Posterior cingulate gyrus (tissue), 11 donors: ENCODE measurements around the gene RCBTB1.
A peak's percentile ranks its signal among the peaks of the same experiment; 100 is the strongest.
"Not testable (repeated sequence)": the region's sequence is repeated elsewhere in the genome, so short reads cannot be mapped to it uniquely, and the experiment has no call there.

ENCODE experiments used
- DNase-seq, 10 donors: peaks; one replicate each; pipeline versions ENCODE4 v3.0.0 to v3.0.0-alpha.2; 2020 to 2021; ENCODE audit warnings: mixed read lengths in 3 of 10
- intact Hi-C: fragments of 100-400 bp; cut with DNase I; formaldehyde crosslinking; loops from one replicate; pipeline ENCODE4 v1.15.1; 2023

The RCBTB1 gene

DNA sequence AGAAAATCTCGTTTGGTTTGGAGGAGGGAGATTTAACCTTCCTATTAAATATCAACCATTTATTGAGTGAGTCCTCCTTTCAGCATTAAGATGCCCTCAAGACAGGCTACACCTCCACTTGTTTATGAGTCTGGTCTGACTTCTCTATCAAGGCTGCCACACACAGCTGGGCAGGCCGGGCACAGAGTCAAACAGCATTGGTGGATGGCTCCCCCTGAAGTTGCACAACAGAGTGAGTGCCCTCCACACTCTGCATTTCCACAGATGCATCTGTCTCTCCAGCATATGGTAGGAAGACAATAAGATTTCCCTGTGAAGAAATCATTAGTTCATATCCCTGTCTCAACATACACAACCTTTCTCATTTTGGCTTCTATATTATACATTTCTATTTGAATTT is 58.2 kb downstream of the RCBTB1 start:
- peak in 4 of 10 donors; percentile 26 to 83 (median 37) for DNase-seq
- intact Hi-C loops = no loop called here

DNA sequence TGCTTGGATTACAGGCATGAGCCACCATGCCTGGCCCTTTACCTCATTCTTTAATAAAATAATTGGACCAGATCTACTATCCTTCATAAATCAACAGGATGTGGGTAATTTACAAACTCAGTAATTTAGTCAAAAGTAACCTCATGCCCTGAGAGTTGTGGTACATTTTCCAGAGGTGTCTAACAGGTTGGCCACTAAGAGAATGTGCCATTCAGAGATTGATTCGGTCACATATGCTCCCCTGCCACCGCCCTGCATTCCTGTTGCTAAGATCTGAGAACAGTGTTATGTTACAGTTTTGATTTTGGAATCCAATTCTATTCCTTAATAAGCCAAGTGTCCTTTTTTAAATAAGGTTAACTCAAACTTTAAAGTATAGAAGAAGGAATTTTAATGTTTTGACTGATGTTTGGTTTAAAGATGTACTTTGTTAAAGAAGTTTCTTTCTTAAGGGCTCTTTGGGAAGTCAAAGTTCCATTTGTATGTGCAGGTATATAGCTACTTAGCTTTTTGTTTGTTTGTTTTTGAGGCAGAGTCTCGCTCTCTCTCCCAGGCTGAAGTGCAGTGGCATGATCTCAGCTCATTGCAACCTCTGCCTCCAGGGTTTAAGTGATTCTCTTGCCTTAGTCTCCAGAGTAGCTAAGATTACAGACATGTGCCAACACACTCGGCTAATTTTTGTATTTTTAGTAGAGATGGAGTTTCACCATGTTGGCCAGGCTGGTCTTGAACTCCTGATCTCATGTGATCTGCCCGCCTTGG is 60.4 kb downstream of the RCBTB1 start:
- DNase-seq = no peak
- intact Hi-C loops = no loop called here

DNA sequence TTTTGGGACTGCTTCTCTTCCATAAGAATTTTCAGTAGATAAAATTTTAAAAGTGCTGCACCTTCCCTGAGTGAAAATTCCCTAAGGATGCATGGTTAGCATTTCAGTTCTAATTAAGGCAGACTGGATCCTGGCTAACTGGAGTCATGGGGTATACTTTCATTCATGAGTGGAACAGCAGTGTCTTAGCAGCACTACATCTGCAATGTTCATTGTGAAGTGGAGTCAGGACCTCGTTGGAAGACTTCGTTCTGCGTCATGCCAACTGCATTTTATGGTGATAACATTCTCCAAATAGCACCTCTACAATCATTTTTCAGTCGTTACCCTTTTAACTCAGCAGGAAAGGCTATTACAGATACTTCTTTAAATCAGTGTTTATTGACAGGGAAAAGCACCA is 64.1 kb downstream of the RCBTB1 start:
- intact Hi-C loops = no loop called here
- no peak for DNase-seq

DNA sequence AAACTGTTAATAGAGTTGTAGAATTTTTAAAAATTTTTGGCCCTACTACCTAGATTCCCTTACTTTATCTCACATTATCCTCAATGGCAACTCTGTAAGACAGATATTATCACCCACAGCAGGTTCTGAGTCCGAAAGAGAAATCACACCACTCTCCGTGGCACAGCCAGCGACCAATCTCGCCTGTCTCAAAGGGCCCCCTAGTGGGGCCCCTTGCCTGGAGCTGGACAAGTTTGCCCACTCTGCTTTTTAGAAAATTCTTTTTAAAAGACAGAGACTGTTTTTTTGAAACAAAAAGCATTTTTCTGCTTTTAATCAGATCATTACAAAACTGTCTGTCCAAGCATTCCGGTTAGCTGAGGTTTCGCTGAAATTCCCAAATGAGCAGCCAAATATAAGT is 67.9 kb downstream of the RCBTB1 start:
- intact Hi-C loops = no loop called here
- peak in 5 of 10 donors; percentile 9 to 86 (median 23) for DNase-seq

DNA sequence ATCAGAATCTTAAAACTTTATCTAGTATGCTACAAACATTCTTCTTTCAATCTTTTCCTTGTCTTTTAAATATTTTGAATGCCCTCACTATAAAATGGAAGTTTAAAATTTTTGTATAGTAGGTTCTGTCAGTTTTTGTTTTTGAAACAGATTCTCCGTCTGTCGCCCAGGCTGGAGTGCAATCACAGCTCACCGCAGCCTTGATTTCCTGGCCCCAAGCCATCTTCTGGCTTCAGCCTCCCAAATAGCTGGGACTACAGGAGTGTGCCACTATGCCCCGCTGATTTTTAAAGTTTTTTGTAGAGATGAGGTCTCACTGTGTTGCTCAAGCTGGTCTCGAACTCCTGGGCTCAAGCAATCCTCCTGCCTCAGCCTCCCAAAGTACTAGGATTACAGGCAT is 68.9 kb downstream of the RCBTB1 start:
- intact Hi-C loops = no loop called here

DNA sequence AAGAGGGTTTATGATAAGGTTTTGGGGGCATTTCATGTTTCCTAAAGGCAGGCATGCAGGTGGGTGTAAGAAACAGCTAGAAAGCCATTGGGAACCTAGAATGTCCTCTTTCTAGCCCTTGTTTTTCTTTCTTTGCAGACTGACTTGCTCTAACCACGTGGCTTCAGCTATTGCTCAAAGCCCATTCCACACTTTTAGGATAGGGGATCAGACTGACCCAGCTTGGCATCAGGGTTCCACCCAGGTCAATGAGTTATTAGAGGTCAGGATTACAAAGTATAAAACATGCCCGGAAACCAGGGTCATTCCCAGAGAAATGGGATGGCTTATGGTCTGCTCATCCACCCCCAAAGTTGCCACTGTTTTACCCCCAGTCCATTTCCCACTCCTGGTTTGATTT is 72.8 kb downstream of the RCBTB1 start:
- no peak for DNase-seq
- intact Hi-C loops = no loop called here

More for the DNA sequence above, 68.9 kb downstream of the RCBTB1 start:
- peak in 2 of 10 donors; percentile 18 to 72 for DNase-seq

DNA sequence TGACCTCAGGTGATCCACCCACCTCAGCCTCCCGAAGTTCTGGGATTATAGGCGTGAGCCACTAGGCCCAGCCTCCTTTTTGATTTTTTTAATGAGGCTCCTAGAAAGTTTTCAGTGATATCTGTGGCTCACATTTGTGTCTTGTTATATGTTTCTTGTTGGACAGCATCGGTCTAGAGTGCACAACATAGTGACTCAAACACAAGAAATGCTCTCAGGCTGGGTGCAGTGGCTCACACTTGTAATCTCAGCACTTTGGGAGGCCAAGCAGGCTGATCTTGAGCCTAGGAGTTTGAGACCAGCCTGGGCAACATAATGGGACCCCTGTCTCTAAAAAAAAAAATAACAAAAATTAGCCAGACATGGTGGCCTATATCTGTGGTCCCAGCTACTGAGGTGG is 81.4 kb downstream of the RCBTB1 start:
- intact Hi-C loops = no loop called here
- DNase-seq = no peak

DNA sequence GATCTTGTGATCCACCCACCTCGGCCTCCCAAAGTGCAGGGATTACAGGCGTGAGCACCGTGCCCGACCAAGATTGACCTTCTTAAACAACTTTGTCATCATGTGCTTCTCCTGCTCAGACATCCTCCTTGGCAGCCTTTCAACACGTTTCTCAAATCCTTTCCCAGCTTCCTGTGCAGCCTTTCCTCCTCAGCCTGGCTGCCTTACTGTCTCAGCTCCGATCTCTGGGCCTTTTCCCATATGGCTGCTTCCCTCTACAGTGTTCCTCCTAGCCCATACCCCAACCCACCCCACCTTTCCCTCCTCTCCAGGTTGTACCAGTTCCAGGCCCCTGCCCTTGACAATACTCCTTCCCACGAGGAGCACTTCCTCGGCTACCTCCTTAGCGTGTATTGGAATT is 82.4 kb downstream of the RCBTB1 start:
- DNase-seq = no peak
- intact Hi-C loops = no loop called here

DNA sequence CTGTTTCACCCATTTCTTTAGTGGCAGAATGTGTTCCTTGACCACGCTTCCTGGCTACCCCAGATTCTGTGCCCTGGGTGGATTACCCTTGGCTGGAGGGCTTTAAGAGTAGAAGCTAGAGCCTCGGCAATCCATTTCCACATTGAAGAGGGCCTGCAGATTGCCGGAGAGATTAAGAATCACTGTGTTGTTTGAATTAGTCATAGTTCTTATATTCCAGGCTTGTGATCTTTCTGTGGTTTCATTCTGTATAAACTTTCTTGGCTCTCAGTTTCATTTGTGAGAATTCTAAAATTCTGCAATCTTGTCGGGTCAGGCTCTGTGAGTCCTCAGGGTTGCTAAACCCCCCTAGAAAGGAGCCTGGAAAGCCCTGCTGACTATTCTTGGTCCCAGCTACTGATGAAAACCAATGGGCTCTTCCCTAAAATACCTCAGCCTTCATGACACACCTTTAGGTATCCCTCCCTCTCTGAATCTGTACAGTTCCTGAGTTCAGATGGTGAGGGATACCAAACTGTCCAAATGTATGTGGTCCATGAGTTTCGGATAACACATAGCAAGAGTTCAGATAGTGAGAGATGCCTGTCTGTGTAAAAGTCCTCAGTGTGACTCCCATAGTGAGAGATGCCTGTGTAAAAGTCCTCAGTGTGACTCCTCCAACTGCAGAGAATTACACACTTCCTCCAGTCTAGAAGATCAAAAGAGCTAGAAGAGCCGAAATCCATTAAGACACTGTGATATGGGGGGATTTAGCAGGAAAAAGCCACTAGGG is 85.3 kb downstream of the RCBTB1 start:
- intact Hi-C loops = loop anchor here (10.0 kb wide), 1 partner anchor 85 kb away; the partner anchor contains the start of gene RCBTB1
- DNase-seq = no peak

DNA sequence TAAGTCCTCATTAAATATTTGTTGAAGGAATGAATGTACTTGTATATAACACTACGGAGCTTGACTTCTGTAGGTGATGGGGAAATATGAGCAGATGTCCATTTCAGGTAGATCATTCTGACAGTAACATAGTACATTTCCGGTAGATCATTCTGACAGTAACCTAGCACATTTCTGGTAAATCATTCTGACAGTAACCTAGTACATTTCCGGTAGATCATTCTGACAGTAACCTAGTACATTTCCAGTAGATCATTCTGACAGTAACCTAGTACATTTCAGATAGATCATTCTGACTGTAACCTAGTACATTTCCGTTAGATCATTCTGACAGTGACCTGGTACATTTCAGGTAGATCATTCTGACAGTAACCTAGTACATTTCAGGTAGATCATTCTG is 87.2 kb downstream of the RCBTB1 start:
- no peak for DNase-seq
- intact Hi-C loops = loop anchor here (10.0 kb wide), 1 partner anchor 87 kb away; the partner anchor contains the start of gene RCBTB1

DNA sequence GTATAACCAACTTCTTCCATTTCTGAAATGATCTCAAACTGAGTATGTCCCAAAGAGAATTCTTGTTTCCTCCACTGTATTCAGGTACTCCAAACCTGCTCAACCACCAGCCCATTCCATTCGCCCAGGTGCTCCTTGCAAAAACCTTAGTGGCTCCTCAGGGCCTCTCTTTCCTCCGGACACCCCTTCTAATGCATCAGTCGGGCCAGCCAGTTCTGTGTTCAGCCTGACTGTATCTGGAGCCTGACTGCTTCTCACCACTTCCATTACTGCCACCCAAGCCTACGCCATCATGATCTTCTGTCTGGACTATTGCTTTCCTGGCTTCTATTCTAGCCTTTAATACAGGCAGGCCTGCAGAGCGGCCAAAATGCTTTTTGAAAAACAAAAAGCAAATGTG is 88.1 kb downstream of the RCBTB1 start:
- DNase-seq = no peak
- intact Hi-C loops = loop anchor here (10.0 kb wide), 1 partner anchor 88 kb away; the partner anchor contains the start of gene RCBTB1

DNA sequence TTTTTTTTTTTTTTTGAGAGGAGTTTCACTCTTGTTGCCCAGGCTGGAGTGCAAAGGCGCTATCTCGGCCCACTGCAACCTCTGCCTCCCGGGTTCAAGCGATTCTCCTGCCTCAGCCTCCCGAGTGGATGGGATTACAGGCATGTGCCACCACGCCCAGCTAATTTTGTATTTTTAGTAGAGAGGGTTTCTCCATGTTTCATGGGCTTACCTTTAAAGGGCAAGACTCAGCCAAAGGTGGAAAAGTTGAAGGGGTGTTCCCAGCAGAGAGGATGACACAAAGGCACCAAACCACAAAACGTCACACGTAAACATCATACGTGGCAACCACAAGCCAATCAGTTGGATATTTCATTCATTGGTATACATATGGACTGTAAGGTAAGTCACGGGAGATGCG is 88.5 kb downstream of the RCBTB1 start:
- not testable (repeated sequence) for DNase-seq
- intact Hi-C loops = loop anchor here (10.0 kb wide), 1 partner anchor 88 kb away; the partner anchor contains the start of gene RCBTB1

DNA sequence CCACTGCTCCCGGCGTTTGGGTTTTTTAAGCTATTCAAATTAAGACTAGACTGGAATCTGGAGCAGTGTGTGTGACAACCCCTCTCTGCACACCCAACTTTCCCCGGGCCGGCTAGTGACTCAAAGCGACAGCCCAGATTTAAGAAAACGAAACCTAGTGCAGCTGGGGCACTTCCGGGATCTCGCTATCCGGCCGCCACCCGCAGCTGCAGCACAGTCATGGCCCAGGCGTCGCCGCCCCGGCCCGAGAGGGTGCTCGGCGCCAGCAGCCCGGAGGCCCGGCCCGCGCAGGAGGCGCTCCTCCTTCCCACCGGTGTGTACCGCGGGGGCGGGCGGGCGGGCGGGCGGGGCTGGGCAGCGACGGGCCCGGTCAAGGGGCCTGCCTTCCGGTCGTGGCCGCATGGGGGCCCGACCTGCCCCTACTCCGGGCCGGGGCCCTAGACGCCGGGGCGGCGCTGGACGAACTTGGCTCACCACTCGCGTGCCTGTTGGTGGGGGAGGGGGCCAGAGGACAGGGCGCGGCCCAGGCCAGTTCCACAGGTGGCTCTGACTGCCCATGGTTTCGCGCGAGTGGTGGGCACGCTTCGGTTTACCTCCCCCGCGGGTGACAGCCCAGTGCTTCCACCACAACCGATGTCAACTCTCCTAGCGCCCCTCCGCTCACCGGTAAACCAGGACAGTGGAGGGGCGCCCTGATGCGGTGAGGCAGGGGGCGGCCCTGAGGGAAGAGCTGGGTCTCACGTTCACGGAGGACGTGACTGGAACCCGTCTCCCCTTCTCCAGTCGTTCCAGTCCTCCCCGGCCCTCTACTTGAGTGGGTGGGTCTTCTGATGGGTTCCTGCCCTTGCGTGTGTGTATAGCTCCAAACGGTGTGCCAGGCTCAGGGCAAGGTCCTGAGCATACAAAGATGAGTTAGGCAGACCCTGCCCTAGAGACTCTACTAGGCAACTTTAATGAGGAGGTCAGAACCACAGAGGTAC is 89.3 kb downstream of the RCBTB1 start, which contains the start of gene PHF11:
Gene PHF11 (plus strand): TSS at position 171 of the 980 bp plus-strand sequence. CDS start 49 bp downstream, at position 220.
- DNase-seq = peak; percentile 32 to 95 (median 61)
- intact Hi-C loops = loop anchor here (10.0 kb wide), 1 partner anchor 89 kb away; the partner anchor contains the start of gene RCBTB1

DNA sequence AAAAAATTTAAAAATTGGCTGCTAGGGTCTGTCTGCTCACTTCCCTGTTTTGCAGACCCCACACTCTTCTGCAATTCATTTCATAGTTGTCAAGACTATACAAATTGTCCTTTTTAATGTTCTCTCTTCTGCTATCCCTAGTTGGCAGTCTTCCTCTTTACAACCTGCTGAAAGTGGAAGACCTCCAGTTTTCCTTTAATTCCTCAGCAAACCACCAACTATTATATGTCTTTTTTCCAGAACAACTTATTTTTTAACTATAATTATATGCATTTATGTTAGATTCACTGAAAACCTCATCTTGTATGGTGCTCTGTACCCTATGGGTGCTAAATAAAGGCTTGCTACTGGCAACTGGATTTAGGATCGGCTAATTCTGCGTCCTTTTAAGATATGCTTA is 90.7 kb downstream of the RCBTB1 start:
- intact Hi-C loops = loop anchor here (5.0 to 10.0 kb wide), 3 partner anchors 47 to 113 kb away; partner anchors contain the start of gene RCBTB1
- DNase-seq = no peak

DNA sequence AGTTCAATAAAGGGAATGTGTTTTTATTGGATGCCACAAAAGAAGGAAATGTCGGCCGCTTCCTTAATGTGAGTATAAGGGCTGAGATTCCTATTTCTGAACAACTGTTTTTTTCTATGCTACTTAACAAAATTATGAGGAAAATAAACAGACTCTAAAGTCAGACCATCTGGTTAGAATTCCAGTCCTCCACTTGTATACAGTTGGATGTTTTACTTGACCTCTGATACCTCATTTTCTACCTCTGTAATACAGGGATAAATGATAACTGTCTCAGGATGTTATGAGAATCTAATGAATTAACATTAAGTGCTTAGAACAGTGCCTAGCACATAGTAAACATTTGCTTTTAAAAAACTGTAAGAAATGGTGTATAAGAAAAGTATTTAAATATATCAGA is 96.8 kb downstream of the RCBTB1 start:
- no peak for DNase-seq
- intact Hi-C loops = no loop called here
